OCI-LY3 (cell line): ENCODE results near the gene PNPLA7.

Experiments used
- H2AFZ ChIP-seq: fragments of 200-600, 300-600 bp; shearing (Covaris generic); 2 replicates; pipeline ENCODE4 v1.6.0; 2014; ENCODE audit warnings: antibody characterized with exemption, low read depth, low read length
- H3K27ac ChIP-seq: fragments of 200-600, 300-600 bp; sonication (generic); 2 replicates; pipeline ENCODE4 v1.5.1; 2014; ENCODE audit warnings: mild to moderate bottlenecking, low read length, moderate library complexity, mixed read lengths
- H3K27me3 ChIP-seq: fragments of 200-600, 300-600 bp; sonication (generic); 2 replicates; pipeline ENCODE4 v1.6.1; 2014; ENCODE audit warnings: low read depth, low read length, mixed read lengths
- H3K36me3 ChIP-seq: fragments of 200-600, 300-600 bp; sonication (generic); replicated peaks from 2 replicates; pipeline ENCODE3; 2014; ENCODE audit warnings: low read depth, low read length, mixed read lengths
- H3K4me1 ChIP-seq: fragments of 300-600, 200-600 bp; sonication (generic); 2 replicates; pipeline ENCODE4 v1.6.1; 2014; ENCODE audit warnings: low read length, mixed read lengths
- H3K4me2 ChIP-seq: fragments of 200-600, 300-600 bp; sonication (generic); 2 replicates; pipeline ENCODE4 v1.6.1; 2014; ENCODE audit warnings: low read length, mixed read lengths
- H3K4me3 ChIP-seq: fragments of 300-600, 200-600 bp; sonication (generic); 2 replicates; pipeline ENCODE4 v1.5.1; 2014; ENCODE audit warnings: antibody characterized with exemption, mild to moderate bottlenecking, low read length, moderate library complexity
- H3K79me2 ChIP-seq: fragments of 300-600, 200-600 bp; shearing (Covaris generic); 2 replicates; pipeline ENCODE4 v1.6.1; 2014; ENCODE audit warnings: mild to moderate bottlenecking, low read length, mixed read lengths
- H3K9ac ChIP-seq: fragments of 300-600, 200-600 bp; shearing (Covaris generic); 2 replicates; pipeline ENCODE4 v1.6.0; 2014; ENCODE audit warnings: mild to moderate bottlenecking, low read length, moderate library complexity
- H3K9me3 ChIP-seq: fragments of 200-600, 300-600 bp; shearing (Covaris generic); 2 replicates; pipeline ENCODE4 v1.6.1; 2014; ENCODE audit warnings: low read length, mixed read lengths; ENCODE audit not compliant: insufficient read depth
- H4K20me1 ChIP-seq: fragments of 200-600, 300-600 bp; sonication (generic); 2 replicates; pipeline ENCODE4 v1.6.1; 2016; ENCODE audit warnings: low read length, mixed read lengths; ENCODE audit not compliant: insufficient read depth
- CTCF ChIP-seq: fragments of 200-600, 300-600 bp; sonication (generic); IDR thresholded peaks from 2 replicates; pipeline ENCODE4 v1.5.1; 2014; ENCODE audit warnings: antibody characterized with exemption, low read length, low read depth
- EZH2phosphoT487 ChIP-seq: fragments of 200-600 bp; shearing (Covaris generic); IDR thresholded peaks from 2 replicates; pipeline ENCODE4 v1.6.1; 2018; ENCODE audit warnings: antibody characterized with exemption, mixed run types, low read depth

The PNPLA7 gene

GRCh38 chr9:137485343-137486140 lies 64.7 kb downstream of the PNPLA7 start:
- Histone ChIP-seq H3K4me1 (no peaks in the 10 kb centered on the region), H3K4me2 (no peak overlapping the region), H3K27me3 (no peaks in the 10 kb centered on the region), H3K79me2 (no peaks in the 10 kb centered on the region), H2AFZ (no peak overlapping the region), H3K27ac (no peak overlapping the region), H3K36me3 (no peaks in the 10 kb centered on the region), H3K9me3 (no peaks in the 10 kb centered on the region), H3K4me3 (no peak overlapping the region), H3K9ac (no peak overlapping the region), H4K20me1 (no peaks in the 10 kb centered on the region)
- TF ChIP-seq EZH2phosphoT487 = no peak
- no peak for TF ChIP-seq CTCF

GRCh38 chr9:137484551-137485315 lies 65.5 kb downstream of the PNPLA7 start:
- Histone ChIP-seq H3K79me2 (no peaks in the 10 kb centered on the region), H3K9ac (no peak overlapping the region), H3K27ac (no peak overlapping the region), H3K4me3 (no peak overlapping the region), H4K20me1 (no peaks in the 10 kb centered on the region), H3K27me3 (no peaks in the 10 kb centered on the region), H3K36me3 (no peaks in the 10 kb centered on the region), H3K4me1 (no peaks in the 10 kb centered on the region), H3K9me3 (no peaks in the 10 kb centered on the region), H2AFZ (no peak overlapping the region), H3K4me2 (no peak overlapping the region)
- no peak for TF ChIP-seq EZH2phosphoT487
- TF ChIP-seq CTCF = no peak

- TF ChIP-seq EZH2phosphoT487 = no peak
- no peak for TF ChIP-seq CTCF
- no peak overlapping the region for H3K4me2 ChIP-seq
- H3K27ac ChIP-seq = no peak overlapping the region
Observed at GRCh38 chr9:137482094-137482781, 68.0 kb downstream of the PNPLA7 start.

More at GRCh38 chr9:137482094-137482781, 68.0 kb downstream of the PNPLA7 start:
- Histone ChIP-seq H3K36me3 (no peaks in the 10 kb centered on the region), H3K9ac (no peak overlapping the region), H3K9me3 (no peaks in the 10 kb centered on the region), H3K79me2 (no peaks in the 10 kb centered on the region), H3K4me1 (no peaks in the 10 kb centered on the region), H4K20me1 (no peaks in the 10 kb centered on the region), H3K4me3 (no peak overlapping the region), H3K27me3 (no peaks in the 10 kb centered on the region), H2AFZ (no peak overlapping the region)
